Posterior cingulate gyrus (tissue), 11 donors: ENCODE measurements around the gene ACTN2.

Source experiments
- DNase-seq, 10 donors: peaks; one replicate each; pipeline versions ENCODE4 v3.0.0 to v3.0.0-alpha.2; 2020 to 2021; ENCODE audit warnings: mixed read lengths in 3 of 10
- intact Hi-C: fragments of 100-400 bp; cut with DNase I; formaldehyde crosslinking; loops from one replicate; pipeline ENCODE4 v1.15.1; 2023

Gene ACTN2

DNA sequence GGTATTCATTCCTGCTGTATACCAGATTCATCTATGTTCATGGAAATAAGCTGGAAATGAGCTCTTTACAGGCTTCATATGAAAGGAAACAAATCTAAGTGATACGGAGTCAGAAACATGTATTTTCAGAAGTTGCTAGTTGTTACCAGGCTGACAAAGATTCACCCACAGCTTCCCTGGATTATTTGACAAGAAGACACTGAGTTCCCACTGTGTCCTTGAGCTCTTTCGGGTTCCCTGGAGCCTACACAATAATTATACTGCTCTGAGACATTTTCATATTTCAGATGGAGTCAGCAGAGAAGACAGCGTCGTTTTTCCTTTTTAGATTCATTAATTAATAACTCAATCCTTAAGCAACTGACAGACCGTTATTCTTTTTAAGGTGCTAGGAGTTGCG is 79.5 kb downstream of the ACTN2 start:
- no peak for DNase-seq
- intact Hi-C loops: loop anchor here (10.0 kb wide), 1 partner anchor 799 kb away; no protein-coding TSS in a partner anchor

DNA sequence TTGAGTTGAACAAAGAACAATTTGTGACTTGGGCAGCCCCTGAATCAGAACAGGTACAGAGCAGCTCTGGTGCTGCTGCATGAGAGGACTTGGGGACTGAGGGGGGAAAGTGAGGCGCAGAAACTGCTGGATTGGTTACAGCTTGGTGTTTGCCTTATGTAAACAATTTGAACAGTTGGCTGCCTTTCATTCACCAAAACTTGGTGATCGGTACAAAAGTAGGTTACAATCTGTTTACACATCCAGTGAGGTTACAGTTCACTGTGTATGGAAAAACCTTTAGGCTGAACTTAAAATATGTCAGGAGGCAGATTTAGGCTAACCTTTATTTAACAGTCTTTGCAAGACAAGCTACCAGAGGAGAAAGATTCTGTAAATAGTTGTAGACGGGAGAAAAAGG is 80.2 kb downstream of the ACTN2 start:
- intact Hi-C loops: loop anchor here (10.0 kb wide), 1 partner anchor 798 kb away; no protein-coding TSS in a partner anchor
- DNase-seq: no peak

DNA sequence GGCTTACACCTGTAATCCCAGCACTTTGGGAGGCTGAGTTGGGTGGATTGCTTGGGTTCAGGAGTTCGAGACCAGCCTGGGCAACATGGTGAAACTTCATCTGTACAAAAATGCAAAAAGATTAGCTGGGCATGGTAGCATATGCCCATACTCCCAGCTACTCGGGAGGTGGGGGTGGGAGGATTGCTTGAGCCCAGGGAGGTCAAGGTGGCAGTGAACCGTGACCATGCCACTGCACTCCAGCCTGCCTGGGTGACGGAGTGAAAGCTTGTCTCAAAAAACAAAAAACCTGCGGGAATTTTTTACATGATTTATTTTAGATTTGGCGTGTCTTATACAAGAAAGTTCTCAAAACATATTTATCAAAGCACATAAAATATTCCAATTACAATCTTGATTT is 81.0 kb downstream of the ACTN2 start:
- no peak for DNase-seq
- intact Hi-C loops: loop anchor here (10.0 kb wide), 1 partner anchor 798 kb away; no protein-coding TSS in a partner anchor

DNA sequence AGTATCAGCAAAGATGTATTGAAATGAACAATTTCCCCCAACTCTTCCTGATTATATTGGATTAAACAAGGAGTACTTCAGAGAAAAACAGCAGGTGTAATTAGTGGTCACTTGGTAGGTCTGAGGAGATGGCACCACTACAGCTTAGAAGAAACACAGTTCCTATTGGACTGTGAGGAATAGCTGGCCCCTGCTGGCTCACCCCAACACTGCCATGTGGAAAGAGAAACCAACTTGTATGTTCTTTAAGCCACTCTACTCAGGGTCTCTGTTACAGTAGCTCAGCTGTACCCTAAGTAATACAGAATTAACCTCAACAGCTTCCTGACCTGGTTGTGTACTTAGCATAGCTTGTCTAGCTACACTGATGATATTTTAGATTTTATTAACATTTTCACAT is 82.3 kb downstream of the ACTN2 start:
- no peak for DNase-seq
- intact Hi-C loops: loop anchor here (10.0 kb wide), 1 partner anchor 796 kb away; no protein-coding TSS in a partner anchor

DNA sequence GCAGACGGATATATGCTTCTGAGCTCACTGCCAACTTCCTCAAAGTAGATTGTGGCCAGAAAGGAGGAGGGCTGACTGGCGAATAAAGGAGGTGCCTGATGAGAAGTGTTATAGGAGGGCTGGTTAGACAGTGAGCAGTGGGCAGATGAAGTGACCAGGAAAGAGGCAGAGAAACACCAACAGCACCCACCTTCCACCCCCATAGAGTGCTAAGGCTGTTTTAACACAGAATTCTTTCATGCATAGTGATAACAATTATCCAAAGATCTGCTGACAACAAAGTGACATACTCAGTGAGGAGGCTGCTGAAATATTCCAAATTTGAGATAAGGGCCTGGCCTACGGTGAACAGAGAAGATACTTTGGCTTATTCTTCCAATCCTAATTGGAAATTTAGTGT is 87.6 kb downstream of the ACTN2 start:
- DNase-seq: no peak
- intact Hi-C loops: no loop called here

DNA sequence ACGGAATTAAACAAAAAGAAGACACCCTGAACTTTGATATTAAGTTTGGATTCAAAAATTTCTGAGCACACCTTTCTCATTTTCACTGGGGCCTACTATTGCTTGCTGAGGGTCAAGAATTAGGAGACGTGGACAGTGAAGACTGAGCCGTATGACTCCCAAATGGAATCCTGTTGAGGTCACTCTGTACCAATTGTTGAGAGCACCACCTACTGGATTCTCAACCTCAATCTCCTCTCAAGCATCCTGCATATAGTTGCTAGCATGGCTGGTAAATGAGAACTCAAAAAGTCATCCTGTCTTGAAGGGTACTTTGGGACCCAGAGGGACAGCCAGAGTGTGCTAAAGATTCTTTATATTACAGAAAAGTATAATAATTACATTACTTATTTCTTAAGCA is 88.6 kb downstream of the ACTN2 start:
- DNase-seq: no peak
- intact Hi-C loops: no loop called here

DNA sequence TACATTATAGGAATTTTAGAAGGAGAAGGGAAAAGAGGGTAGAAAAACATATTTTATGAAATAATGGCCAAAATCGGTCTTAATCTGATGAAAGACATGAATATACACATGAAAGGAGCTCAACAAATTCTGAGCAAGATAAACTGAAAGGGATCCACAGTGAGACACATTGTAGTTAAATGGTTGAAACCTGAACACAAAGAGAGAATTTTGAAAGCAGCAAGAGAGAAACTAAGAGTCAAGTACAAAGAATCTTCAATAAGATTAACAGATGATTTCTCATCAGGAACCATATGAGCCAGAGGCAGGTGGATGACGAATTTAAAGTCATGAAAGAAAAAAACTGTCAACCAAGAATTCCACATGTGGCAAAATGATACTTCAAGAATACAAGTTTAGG is 93.0 kb downstream of the ACTN2 start:
- intact Hi-C loops: no loop called here
- DNase-seq: no peak

DNA sequence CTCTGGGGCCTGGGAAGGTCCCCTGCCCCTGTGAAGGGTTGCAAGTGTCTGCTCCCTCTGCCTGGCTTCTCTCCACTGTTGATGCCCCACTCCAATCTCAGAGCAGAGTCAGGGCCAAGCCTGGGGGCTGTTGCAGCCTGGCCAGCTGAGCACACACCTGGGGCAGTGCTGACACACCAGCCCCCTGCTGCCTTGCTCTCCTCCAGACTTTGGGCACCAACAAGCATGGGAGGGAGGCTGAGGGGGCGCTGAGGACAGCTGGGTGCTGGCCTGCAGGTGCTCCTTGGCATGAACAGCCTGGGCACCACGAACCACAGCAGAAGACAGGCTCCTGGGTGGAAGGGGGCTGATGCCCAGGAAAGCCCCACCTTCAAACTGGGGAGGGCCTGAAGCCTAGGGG is 99.2 kb downstream of the ACTN2 start:
- intact Hi-C loops: no loop called here
- peak in 1 of 10 donors; percentile 43 for DNase-seq

DNA sequence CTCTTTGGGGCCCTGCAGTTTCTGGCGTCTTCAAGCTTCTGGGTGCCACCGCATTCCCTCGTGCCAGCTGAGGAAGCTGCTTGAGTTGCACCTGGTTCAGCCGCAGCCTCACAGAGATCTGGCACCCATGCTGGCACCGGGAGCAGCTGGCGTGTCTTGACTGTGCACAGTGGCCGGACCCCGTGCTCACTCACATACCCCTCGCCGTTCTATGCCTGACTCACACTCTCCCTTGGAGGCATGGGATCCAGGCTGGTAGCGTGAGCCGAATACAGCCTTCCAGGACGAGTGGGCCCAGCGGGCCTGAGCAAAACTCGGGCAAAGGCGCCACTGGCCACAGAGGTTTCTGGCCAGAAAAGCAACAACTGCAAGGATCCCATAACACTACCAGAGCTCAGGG is 100.2 kb downstream of the ACTN2 start:
- peak in 1 of 10 donors; percentile 62 for DNase-seq
- intact Hi-C loops: no loop called here

DNA sequence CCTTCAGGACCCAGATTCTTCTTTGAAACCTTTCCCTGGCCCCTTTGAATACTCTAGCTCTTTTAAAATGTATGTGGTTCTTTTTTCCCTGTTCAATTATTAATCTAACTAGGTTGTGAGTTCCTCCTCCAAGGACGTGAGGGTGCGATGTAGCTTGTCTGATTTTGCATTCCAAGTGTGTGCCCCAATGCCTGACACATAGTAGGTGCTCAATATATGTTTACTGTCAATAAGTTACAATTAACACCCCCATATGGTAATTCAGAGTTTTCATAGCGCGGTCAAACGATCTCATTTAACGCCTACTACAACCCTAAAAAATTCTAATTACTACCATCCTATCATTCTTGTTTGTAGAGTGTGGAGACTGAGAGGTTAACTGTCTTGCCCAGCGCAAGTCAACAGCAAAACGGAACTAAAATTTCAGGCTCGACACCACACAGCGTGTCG is 108.3 kb downstream of the ACTN2 start:
- intact Hi-C loops: loop anchor here (2.0 to 10.0 kb wide), 2 partner anchors 190 to 510 kb away; partner anchors contain the start of genes ERO1B and HEATR1
- DNase-seq: no peak

DNA sequence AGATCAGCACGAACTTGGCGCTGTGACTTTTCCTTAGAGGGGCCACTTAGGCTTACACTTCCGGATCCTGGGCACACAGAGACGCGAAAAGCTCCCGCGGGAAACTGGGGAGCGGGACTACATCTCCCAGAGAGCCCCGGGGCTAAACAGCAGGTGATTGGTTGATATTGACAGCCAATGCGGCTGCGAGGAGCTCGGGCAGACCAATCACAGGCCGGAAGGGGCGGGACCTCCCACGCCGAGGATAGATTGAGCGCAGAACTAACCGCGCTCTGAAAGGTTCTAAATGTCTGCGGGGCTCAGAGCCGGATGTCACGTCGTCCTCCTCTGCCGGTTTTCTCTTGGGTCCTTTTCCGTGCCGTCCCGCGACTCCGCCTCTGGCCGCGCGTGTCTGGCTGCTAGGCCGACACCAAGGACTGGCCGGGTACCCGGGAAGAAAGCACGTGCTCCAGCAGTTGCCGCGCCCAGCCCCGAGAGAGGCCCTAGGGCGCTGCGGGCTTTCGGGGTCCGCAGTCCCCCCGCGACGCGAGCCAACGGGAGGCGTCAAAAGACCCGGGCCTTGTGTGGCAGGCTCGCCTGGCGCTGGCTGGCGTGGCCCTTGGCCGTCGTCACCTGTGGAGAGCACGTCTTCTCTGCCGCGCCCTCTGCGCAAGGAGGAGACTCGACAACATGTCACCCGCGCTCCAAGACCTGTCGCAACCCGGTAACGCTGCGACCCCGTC is 108.9 kb downstream of the ACTN2 start, which contains the start of gene MTR:
MTR (plus strand) TSS at position 258 of the 722 bp plus-strand sequence; CDS start at position 670, 412 bp downstream.
- intact Hi-C loops: loop anchor here (2.0 to 10.0 kb wide), 2 partner anchors 190 to 510 kb away; partner anchors contain the start of genes ERO1B and HEATR1
- peak; percentile 95 to 100 (median 98) for DNase-seq

DNA sequence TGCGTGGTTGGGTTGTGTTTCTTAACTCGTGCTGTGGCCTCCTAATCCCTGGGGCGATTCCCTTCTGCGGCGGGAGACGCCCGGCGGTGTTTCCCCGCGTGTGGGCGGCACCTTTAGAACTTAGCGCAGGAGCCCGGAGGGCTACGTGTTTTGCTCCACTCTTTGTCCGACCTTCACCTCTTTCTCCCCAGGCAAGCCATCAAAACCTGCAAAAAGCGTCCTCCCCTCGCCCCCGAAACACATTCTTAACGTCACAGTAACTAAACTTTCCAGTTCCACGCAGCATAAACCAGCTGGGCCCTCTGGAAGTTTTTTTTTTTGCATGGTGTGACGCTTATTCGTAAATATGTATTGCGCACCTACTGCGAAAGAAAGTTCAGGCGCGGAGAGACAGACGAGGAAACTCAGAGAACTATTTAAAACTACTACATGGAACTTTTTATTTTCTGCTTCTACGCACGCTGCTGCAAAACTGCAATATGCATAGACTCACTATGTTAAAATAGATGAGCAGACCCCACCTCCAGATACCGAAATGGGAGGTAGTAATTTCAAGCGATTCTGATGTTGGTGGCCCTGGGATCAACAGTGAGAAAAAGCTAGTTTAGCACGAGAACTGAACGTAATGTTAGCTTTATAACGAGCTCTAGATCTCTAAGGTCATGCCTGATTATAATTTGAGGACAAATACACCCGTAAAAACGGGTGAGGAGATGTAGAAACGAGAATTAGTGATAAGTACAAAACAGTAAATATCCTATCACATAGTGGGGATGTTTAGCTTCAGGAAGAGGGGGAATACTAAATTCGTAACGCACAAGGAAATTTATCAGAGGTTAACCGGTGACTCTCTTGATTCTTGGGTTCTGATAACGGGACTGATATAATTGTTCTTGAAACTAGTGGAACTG is 109.7 kb downstream of the ACTN2 start:
- no peak for DNase-seq
- intact Hi-C loops: loop anchor here (2.0 to 10.0 kb wide), 2 partner anchors 191 to 511 kb away; partner anchors contain the start of genes ERO1B and HEATR1

DNA sequence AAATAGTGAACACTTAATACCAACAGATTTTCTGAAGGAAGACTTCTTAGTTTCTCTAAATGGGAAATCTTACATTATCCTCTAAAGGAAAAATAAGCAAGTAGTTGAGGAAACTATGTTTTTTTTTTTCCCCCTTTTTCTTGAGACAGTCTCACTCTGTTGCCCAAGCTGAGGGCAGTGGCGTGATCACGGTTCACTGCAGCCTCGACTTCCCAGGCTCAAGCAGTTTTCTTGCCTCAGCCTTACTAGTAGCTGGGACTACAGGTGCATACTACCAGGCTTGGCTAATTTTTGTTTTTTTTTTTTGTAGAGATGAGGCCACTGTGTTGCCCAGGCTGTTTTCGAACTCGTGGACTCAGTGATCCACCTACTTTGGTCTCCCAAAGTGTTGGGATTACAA is 112.7 kb downstream of the ACTN2 start:
- DNase-seq: no peak
- intact Hi-C loops: loop anchor here (10.0 kb wide), 1 partner anchor 514 kb away; the partner anchor contains the start of gene ERO1B

DNA sequence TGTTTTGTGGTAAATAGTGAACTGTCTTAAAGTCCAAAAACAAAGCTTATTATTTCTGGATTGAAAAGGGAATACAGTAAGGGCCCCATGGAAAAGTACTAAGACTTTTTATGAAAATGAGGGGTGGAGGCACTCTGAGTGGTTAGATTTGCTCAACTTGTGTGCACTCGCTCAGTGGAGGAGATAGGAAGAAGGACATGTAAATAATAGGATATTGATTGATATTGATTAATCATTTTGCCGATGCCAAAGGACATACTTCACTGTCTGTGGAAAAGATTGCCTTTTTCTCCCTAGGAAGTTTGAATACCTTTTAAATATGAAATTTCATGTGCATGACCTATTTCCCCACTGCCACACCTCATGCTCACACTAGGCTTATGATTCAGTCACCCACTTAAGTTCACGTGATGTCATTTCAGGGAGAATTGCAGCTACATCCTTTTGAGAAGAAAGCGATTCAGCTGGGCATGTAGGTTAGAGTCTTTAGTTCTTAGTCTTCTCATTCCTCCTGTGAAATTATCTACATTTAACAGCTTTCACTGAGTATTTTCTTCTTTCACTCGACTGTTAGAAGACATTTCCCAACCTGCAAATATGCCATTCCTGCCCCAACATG is 113.8 kb downstream of the ACTN2 start:
- no peak for DNase-seq
- intact Hi-C loops: no loop called here

DNA sequence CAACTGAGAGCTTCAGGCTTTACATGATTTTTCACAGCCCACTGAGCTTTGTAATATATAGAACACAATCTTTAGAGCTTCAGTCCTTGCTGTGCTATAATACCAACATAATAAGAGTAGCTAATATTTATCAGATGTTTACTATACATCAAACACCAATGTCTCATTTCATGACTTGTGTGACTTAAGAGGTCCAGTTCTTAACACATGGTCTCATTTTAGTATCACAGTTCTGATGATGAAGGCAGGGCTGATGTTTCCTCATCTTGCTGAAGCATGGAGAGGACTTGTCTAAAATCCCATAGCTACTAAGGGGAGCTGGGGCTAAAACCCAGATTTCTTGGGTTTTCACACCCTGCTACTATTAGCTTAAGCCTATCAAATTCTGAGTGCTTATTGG is 114.3 kb downstream of the ACTN2 start:
- DNase-seq: no peak
- intact Hi-C loops: no loop called here

DNA sequence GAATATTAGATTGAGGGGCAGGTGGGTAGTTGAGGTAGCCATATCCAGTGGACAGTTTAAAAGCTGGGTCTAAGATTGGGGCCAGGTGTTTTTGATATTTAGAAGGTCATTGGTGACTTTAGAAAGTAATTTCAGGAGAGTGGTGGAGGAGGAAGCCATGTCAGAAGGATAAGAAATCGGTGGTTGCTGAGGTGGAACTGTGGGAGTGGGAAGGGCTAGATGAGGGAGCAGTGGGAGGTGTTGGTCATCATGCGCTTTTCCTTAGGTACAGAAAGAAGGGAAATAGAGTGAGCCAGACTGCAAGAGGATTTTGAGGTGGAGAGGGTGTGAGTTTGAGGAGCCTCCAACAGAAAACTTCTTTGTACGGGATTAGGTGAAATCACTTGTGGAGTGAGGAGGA is 116.0 kb downstream of the ACTN2 start:
- no peak for DNase-seq
- intact Hi-C loops: no loop called here

DNA sequence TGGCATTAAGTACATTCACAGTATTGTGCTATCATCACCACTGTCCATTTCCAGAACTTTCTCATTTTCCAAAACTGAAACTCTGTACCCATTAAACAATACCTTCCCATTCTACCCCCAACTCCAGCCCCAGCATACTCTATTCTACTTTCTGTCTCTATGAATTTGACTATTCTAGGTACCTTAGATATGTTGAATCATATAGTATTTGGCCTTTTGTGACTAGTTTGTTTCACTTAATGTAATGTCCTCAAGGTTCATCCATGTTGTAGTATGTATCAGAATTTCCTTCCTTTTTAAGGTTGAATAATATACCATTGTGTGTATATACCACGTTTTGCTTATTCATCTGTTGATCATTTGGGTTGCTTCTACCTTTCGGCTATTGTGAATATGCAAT is 120.3 kb downstream of the ACTN2 start:
- no peak for DNase-seq
- intact Hi-C loops: no loop called here

DNA sequence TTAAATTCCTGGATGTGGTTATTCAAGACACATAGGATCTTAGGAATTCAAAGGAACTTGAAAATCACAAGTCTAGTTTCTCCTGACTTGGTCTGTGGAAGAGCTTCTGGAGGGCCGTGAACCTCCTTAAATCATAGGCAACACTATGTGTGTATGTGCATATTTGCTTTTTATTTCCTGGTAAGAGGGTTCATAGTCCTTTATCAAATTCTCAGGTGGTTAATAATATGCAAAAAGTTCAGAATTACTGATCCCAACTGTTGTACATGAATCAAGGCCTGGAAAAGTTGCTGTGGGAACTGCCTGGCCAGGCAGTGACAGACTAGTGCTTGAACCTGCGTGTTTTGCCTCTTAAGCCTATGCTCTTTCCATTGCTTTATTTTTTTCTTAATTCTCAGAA is 121.7 kb downstream of the ACTN2 start:
- intact Hi-C loops: no loop called here
- no peak for DNase-seq

DNA sequence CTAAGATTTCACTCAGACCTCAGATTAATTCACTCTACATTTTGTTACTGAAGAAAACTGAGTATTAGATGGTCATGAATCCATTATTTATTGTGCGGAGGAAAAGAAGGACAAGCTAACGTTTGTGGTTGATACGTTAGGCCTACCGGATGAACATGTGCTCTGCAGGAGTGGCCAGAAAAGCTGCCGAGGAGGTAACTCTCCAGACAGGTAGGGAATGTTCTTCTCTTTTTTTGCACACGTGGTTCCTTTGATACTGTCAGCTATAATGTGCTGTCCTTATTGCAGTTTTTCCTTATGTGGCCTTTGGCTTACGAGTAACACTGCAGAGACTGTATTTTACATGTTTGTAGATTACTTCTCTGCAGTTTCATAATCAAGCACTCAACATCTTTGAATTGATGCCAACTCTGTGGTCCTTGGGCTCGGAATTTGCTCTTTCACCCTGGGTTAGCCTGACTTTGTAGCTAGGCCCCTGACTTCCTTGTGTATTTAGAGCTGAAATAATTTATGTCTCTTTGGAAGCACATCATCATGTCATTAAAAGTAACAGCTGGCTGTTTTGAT is 122.3 kb downstream of the ACTN2 start:
- intact Hi-C loops: no loop called here
- DNase-seq: no peak

DNA sequence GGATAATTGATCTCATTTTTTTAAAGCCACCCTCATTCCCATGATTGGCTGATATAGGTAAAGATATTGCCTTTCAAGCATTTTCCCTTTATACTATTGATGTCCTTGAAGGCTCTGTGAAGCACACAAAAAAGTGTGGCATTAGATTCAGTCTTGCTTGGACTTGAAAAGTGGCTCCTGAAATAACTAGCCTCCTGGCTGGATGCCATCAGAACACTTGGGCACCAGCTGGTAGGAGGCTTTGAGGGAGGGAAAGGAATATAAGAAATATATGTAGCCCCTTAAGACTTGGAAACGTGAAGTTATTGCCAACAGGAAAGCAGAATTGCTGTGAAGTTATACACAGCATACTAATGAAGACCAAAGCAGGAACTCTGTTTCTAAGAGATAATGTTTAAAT is 122.8 kb downstream of the ACTN2 start:
- intact Hi-C loops: no loop called here
- no peak for DNase-seq
